Measurements from ENCODE around the gene GLI1. TPM values are rescaled to one million over a fixed set of nuclear protein-coding genes. Genes with fewer than 3 reads are reported as not detected.
"Not testable (repeated sequence)": the region's sequence is repeated elsewhere in the genome, so short reads cannot be mapped to it uniquely, and the experiment has no call there.

Gene GLI1
- total RNA-seq, 1 experiment from 2014 or later, result 5.0 TPM

DNA sequence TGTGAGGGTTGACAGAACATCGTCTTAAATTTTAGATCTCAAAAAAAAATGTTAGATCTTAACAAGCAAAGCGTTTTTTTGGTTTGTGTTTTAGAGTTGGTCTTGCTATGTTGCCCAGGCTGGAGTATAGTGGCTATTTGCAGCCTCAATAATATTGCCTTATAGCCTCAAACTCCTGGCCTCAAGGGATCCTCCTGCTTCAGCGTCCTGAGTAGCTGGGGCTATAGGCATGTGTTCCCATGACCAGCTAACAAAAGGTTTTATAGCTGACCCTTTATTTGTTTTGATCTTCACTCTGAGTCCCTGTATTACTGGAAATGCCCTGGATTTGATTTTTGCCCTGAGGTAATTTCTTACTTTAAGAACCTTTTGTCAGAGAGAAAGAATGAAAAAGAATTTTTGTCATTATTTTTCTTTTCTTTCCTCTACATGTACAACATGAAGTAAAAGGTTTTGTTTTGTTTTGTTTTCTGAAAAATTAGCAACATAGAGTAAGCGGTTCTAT, 19.8 kb upstream of the GLI1 start:
- DNase-seq (ENCODE audit: extremely low read depth, low read depth), result no peak

DNA sequence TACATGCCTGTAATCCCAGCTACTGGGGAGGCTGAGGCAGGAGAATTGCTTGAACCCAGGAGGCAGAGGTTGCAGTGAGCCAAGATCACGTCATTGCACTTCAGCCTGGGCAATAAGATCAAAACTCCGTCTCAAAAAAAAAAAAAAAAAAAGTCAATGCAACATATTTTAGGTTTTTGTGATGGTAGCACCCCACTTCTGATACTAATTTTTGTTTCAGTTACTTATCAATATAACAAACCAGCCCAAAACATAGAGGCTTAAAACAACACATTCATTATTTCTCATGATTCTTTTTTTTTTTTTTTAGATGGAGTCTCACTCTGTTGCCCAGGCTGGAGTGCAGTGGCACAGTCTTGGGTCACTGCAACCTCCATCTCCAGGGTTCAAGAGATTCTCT, 18.2 kb upstream of the GLI1 start:
- DNase-seq (ENCODE audit: extremely low read depth, low read depth), result not testable (repeated sequence)

DNA sequence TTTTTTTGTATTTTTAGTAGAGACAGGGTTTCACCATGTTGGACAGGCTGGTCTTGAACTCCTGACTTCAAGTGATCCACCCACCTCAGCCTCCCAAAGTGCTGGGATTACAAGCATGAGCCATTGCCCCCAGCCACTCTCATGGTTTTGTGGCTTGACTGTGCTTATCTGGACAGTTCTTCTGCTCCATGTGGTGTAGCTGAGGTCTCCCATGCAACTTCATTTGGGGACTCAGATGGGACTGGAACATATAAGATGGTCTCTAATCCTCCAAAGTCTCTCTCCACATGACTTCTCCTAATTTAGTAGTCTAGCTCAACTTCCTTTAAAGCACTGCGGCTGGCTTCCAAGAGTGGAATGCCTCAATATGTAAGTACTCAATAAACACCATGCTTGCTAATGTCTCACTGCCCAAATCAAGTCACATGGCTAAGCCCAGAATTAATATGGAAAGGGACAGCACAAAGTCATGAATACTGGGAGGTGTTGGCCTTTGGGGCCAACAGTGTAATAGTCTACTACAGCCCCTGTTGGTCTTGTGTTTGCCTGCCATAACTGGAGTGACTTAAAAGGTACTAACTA, 17.6 kb upstream of the GLI1 start:
- no peak for DNase-seq (ENCODE audit: extremely low read depth, low read depth)

DNA sequence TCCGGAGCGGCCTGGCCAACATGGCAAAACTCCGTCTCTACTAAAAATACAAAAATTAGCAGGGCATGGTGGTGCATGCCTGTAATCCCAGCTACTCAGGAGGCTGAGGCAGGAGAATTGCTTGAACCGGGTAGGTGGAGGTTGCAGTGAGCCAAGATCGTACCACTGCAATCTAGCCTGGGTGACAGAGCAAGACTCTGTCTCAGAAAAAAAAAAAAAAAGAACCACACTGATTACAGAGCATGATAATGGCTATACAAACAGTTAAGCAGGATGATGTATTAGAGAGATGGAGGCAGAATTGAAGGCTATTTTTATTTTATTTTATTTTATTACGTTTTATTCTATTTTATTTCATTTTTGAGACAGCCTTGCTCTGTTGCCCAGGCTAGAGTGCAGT, 15.2 kb upstream of the GLI1 start:
- DNase-seq (ENCODE audit: extremely low read depth, low read depth), result not testable (repeated sequence)

DNA sequence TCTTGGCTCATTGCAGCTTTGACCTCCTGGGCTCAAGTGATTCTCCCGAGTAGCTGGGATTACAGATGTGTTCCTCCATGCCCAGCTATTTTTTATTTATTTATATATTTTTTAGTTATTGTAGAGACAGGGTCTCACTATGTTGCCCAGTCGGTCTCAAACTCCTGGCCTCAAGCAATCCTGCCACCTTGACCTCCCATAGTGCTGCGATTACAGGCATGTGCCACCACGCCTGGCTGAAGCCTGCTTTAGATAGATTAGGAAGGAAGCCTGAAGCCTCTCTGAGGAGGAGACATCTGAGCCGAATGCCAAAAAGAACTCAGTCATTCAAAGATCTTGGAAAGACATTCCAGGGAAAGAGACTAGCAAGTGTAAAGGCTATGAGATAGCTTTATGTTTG, 14.8 kb upstream of the GLI1 start:
- DNase-seq (ENCODE audit: extremely low read depth, low read depth), result no peak

DNA sequence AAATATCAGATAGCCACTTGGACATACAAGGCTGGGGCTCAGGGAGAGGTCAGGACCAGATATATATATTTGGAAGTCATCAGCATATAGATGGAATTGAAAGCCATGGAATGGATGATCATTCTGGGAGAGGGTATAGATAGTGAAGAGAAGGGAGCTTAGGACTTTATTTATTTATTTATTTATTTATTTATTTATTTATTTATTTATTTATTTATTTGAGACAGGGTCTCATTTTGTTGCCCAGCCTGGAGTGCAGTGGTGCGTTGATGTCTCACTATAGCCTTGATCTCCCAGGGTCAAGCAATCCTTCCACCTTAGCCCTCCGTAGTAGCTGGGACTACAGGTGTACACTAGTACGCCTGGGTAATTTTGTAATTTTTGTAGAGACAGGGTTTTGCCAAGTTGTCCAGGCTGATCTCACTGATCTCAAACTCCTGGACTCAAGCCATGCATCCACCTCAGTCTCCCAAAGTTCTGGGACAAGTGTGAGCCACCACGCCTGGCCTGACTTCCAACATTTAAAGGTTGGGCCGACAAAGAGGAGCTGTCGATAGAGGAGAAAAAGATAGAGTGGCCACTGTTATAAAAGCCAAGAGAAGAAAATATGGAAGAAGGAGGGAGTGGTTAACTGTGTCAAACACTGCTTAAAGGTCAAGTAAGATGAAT, 13.2 kb upstream of the GLI1 start:
- DNase-seq (ENCODE audit: extremely low read depth, low read depth), result no peak

DNA sequence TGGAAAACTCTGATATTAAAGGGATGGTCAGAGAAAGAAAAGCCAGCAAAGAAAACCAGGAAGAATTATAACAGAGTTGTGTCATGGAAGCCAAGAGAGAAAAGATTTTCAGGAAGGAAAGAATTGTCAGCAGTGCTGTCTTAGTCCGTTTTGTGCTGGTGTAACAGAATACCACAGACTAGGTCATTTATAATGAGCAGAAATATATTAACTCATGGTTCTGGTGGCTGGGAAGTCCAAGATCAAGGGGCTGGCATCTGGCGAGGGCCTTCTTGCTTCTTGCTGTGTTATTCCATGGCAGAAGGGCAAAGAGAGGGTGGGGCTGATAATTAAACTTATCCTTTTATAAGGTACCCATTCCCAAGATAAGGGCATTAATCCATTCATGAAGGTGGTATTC, 10.9 kb upstream of the GLI1 start:
- no peak for DNase-seq (ENCODE audit: extremely low read depth, low read depth)

DNA sequence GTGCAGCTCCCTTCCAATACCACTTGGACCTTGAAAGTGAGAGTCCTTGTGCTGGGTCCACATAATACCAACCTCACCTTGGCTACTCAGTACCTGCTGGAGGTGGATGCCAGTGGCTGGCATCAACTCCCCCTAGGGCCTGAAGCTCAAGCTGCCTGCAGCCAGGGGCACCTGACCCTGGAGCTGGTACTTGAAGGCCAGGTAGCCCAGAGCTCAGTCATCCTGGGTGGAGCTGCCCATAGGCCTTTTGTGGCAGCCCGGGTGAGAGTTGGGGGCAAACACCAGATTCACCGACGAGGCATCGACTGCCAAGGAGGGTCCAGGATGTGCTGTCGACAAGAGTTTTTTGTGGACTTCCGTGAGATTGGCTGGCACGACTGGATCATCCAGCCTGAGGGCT, 10.2 kb upstream of the GLI1 start:
- no peak for DNase-seq (ENCODE audit: extremely low read depth, low read depth)

DNA sequence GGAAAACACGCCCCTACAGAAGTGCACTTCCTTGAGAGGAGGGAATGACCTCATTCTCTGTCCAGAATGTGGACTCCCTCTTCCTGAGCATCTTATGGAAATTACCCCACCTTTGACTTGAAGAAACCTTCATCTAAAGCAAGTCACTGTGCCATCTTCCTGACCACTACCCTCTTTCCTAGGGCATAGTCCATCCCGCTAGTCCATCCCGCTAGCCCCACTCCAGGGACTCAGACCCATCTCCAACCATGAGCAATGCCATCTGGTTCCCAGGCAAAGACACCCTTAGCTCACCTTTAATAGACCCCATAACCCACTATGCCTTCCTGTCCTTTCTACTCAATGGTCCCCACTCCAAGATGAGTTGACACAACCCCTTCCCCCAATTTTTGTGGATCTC, 9.5 kb upstream of the GLI1 start:
- no peak for DNase-seq (ENCODE audit: extremely low read depth, low read depth)

DNA sequence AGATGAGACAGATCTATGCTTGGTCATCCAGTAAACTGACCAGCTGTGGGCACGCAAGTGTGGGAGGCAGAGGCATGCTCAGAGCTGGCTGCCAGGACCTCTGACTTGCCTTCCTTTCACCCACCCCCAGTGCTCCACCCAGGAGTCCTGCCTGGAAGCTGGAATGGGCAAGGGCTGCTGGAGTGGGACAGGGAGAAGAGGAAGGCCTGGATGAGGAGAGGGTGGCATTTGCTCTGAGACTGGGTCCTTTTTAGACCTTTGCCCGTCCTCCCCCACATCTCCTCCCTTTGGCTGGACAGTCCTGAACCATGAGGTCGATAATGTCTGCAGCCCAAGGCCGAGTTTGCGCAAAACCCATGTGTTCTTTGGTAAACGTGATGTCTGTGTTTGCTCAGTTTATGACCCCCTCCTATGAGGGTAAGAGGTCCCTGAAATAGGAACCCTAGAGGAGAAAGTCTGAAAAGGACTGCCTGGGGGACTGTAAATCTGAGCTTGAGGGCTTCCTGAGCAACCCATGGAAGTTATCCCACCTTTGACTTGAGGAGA, 8.3 kb upstream of the GLI1 start:
- DNase-seq (ENCODE audit: extremely low read depth, low read depth), result no peak

DNA sequence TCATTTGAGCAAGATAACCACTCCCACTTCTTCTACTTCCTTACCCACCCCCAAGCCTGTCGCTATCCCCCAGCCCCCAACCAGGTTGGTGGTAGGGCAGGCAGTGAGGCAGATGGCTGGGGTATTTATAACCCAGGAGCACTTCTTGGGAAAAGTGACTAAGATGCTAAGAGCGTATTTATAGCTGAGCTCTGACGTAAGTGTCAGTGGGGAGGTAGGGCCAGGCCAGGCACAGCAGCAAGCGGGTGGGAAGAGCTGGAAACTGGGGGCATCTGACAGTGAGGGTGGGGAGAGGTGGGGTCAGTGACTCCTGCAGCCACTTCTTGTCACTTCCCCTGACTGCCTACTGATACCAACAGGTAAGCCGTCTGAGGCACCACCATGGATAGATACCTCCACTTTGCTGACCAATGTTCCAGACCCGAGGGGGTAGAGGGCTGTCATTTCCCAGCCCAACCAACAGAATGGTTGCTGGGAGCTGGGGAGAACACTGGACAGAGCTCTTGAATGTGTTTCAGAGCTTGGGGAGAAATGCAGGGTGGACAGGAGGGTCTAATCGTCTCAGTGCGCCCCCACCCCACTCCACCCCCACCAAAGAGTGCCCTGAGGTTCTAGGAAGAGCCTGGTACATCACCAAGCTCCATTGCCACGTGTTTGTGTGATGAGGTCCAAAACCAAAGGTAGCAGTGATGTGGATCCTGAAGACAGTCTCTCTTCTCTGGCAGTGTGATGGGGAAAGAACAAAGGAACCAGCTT, 7.2 kb upstream of the GLI1 start:
- no peak for DNase-seq (ENCODE audit: extremely low read depth, low read depth)

DNA sequence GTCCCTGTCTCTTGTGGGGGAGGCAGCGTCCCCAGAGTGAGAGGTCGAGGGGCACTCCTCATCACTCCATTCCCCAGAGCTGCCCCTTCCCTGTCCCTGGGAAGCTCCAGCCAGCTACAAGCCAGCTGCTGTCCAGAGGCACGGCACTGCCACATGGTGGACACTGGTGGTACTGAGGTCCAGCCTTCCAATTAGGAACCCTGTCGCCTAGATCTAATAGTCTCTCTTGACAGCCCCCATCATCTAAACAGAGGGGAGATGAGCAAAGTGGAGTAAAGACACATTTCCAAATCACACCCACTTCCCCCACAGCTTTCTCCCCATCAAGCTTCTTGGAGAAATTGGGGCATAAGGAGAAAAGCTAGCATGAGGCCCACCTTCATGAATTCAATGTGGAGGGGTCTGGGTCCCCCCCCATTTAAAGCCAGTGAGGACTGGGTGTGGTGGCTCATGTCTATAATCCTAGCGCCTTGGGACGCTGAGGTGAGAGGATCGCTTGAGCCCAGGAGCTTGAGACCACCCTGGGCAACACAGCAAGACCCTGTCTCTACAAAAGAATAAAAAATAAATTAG, 6.6 kb upstream of the GLI1 start:
- peak; percentile 78 for DNase-seq (ENCODE audit: extremely low read depth, low read depth)

DNA sequence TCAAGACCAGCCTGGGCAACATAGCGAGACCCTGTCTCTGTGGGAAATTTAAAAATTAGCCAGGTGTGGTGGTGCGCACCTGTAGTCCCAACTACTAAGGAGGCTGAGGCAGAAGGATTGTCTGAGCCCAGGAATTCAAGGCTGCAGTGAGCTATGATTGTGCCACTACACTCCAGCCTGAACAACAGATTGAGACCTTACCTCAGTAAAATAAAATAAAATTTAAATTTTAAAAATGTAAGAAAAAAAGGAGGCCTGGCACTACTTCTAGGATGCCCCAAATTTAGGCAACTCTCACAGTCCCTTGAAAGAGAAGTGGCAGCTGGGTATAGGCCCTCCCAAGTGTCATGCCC, 5.4 kb upstream of the GLI1 start:
- DNase-seq (ENCODE audit: extremely low read depth, low read depth), result no peak

DNA sequence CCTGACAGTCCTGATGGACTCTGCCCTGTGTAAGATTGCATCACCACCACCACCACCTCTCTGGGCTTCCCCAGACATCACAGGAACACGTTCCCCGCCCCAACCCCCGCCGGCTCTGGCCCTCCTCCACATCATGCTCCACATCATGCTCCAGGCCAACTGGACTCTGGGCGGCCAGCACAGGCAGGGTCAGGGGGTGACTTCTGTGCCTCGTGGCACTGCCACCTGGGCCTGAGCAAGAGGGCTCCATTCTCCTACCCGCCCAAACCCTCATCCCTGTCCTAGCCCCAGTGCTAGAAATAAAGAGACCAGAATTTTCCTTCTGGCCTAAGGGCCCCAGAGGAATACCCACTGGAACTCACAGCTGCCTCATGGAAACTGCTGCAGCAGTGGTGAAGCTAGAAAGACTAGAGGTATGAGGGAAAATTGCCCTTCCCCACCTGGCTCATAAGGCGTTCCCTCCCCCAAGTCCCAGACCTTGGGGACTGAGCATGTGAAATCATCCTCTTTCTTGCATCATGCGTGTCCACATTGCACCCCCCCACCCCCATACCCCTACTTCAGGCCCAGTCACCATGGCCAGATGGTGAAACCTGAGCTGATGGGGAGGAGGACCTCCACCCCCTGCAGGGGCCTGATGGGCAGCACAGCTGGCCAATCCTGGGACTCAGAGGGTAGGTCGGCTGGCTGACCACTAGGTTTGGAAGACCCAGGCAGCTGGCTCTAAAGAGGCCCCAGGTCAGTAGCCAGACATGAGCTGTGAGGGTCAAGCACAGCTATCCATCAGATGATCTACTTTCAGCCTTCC, 4.8 kb upstream of the GLI1 start, which contains the start of gene INHBE:
INHBE (plus strand) TSS at position 742 of the 808 bp plus-strand sequence. CDS start 230 bp downstream, outside the sequence.
- DNase-seq (ENCODE audit: extremely low read depth, low read depth), result peak; percentile 42

DNA sequence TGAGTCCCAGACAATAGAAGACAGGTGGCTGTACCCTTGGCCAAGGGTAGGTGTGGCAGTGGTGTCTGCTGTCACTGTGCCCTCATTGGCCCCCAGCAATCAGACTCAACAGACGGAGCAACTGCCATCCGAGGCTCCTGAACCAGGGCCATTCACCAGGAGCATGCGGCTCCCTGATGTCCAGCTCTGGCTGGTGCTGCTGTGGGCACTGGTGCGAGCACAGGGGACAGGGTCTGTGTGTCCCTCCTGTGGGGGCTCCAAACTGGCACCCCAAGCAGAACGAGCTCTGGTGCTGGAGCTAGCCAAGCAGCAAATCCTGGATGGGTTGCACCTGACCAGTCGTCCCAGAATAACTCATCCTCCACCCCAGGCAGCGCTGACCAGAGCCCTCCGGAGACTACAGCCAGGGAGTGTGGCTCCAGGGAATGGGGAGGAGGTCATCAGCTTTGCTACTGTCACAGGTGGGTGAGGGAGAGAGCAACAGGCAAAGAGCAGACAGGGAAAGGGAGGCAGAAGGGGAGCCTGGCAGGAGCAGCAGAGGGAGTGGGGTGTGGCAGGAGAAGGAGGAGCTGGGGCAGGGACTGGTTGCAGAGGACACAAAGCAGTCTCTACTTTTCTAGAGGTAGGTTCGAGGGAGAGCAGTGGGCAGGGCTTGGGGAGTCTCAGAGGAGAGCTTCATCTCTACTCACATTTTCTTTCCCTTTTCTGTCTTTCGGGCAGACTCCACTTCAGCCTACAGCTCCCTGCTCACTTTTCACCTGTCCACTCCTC, 4.0 kb upstream of the GLI1 start:
- DNase-seq (ENCODE audit: extremely low read depth, low read depth), result no peak

DNA sequence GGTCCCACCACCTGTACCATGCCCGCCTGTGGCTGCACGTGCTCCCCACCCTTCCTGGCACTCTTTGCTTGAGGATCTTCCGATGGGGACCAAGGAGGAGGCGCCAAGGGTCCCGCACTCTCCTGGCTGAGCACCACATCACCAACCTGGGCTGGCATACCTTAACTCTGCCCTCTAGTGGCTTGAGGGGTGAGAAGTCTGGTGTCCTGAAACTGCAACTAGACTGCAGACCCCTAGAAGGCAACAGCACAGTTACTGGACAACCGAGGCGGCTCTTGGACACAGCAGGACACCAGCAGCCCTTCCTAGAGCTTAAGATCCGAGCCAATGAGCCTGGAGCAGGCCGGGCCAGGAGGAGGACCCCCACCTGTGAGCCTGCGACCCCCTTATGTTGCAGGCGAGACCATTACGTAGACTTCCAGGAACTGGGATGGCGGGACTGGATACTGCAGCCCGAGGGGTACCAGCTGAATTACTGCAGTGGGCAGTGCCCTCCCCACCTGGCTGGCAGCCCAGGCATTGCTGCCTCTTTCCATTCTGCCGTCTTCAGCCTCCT, 3.4 kb upstream of the GLI1 start:
- no peak for DNase-seq (ENCODE audit: extremely low read depth, low read depth)

DNA sequence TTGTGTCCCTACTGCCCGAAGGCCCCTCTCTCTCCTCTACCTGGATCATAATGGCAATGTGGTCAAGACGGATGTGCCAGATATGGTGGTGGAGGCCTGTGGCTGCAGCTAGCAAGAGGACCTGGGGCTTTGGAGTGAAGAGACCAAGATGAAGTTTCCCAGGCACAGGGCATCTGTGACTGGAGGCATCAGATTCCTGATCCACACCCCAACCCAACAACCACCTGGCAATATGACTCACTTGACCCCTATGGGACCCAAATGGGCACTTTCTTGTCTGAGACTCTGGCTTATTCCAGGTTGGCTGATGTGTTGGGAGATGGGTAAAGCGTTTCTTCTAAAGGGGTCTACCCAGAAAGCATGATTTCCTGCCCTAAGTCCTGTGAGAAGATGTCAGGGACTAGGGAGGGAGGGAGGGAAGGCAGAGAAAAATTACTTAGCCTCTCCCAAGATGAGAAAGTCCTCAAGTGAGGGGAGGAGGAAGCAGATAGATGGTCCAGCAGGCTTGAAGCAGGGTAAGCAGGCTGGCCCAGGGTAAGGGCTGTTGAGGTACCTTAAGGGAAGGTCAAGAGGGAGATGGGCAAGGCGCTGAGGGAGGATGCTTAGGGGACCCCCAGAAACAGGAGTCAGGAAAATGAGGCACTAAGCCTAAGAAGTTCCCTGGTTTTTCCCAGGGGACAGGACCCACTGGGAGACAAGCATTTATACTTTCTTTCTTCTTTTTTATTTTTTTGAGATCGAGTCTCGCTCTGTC, 2.7 kb upstream of the GLI1 start:
- DNase-seq (ENCODE audit: extremely low read depth, low read depth), result no peak

DNA sequence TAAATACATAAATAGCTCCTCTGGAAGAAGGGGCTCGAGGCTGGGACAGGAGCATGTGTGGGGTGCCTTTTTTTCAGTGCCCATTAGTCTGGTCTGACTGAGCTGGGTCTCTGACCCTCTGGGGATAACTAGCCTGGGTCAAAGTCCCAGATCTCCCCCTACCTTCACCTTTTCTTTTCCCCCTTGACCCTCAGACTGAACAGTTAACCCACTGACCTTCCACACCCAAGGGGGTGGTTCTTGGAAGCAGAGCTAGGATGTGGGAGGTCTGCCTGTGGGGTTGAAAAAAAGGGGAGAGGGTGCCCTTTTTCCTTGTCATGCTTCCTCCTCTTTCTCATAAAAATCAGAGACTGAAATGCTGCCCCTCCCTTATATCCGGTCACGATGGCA, 925 bp upstream of the GLI1 start:
- no peak for DNase-seq (ENCODE audit: extremely low read depth, low read depth)

Measured in NCI-H460 (cell line).